CD4-positive, alpha-beta memory T cell (primary cell): ENCODE data around the gene NDFIP1. TPM values are rescaled to one million over a fixed set of nuclear protein-coding genes. Genes with fewer than 3 reads are reported as not detected.
"Not testable (repeated sequence)": the region's sequence is repeated elsewhere in the genome, so short reads cannot be mapped to it uniquely, and the experiment has no call there.

Source experiments
- CTCF ChIA-PET: fragments of 350-600 bp; sonication (Branson Sonifier 250); formaldehyde crosslinking; loops from one replicate; lab custom pipeline; 2021; ENCODE audit warnings: inconsistent platforms; ENCODE audit not compliant: partially characterized antibody; lab: Charles Lee
- POLR2A ChIA-PET: fragments of 350-600 bp; sonication (Branson Sonifier 250); formaldehyde crosslinking; loops from one replicate; lab custom pipeline; 2021; ENCODE audit not compliant: partially characterized antibody; lab: Charles Lee
- DNase-seq, 5 donors: peaks; one replicate each; pipeline versions ENCODE4 v3.0.0 to v3.0.0-alpha.2; 2020 to 2022; ENCODE audit warnings: mixed read lengths in 1 of 5
- H3K27ac ChIP-seq: one replicate; pipeline ENCODE4 v1.7.0; 2013; ENCODE audit warnings: low read depth, low read length
- H3K27me3 ChIP-seq: 2 replicates; pipeline ENCODE4 v1.7.0; 2013; ENCODE audit warnings: mild to moderate bottlenecking, low read length, moderate library complexity; ENCODE audit not compliant: insufficient read depth
- H3K36me3 ChIP-seq: 2 replicates; pipeline ENCODE4 v1.7.0; 2013; ENCODE audit warnings: mild to moderate bottlenecking, low read length, moderate library complexity; ENCODE audit not compliant: insufficient read depth
- H3K4me1 ChIP-seq: 2 replicates; pipeline ENCODE4 v1.7.0; 2013; ENCODE audit warnings: mild to moderate bottlenecking, low read length, moderate library complexity; ENCODE audit not compliant: insufficient read depth
- H3K4me3 ChIP-seq, 2 donors: one replicate each; pipeline ENCODE4 v1.7.0; 2013; ENCODE audit warnings: low read length in 2 of 2, mild to moderate bottlenecking in 1 of 2
- H3K9me3 ChIP-seq, 2 donors: one replicate each; pipeline ENCODE4 v1.7.0; 2013; ENCODE audit warnings: low read length in 2 of 2, control low read depth in 1 of 2; ENCODE audit not compliant: control insufficient read depth in 1 of 2
- H3K27ac Mint-ChIP-seq, 7 donors: one replicate each; pipeline ENCODE4 v1.8.0; 2020 to 2021; ENCODE audit warnings: mixed read lengths in 7 of 7, mild to moderate bottlenecking in 6 of 7, inconsistent platforms in 3 of 7, moderate library complexity in 3 of 7
- H3K27me3 Mint-ChIP-seq, 2 donors: one replicate each; pipeline ENCODE4 v1.8.0; 2020 to 2021; ENCODE audit warnings: mixed read lengths in 2 of 2
- H3K36me3 Mint-ChIP-seq, 2 donors: one replicate each; pipeline ENCODE4 v1.8.0; 2020 to 2021; ENCODE audit warnings: mixed read lengths in 2 of 2, inconsistent platforms in 1 of 2, mild to moderate bottlenecking in 1 of 2
- H3K4me1 Mint-ChIP-seq, 4 donors: one replicate each; pipeline ENCODE4 v1.8.0; 2020 to 2021; ENCODE audit warnings: mixed read lengths in 4 of 4, mild to moderate bottlenecking in 1 of 4
- H3K4me3 Mint-ChIP-seq, 8 donors: one replicate each; pipeline ENCODE4 v1.8.0; 2020 to 2021; ENCODE audit warnings: mixed read lengths in 8 of 8, mild to moderate bottlenecking in 7 of 8, moderate library complexity in 6 of 8, inconsistent platforms in 3 of 8
- H3K9me3 Mint-ChIP-seq, 8 donors: one replicate each; pipeline ENCODE4 v1.8.0; 2020 to 2021; ENCODE audit warnings: mixed read lengths in 8 of 8, mild to moderate bottlenecking in 5 of 8, inconsistent platforms in 3 of 8, moderate library complexity in 1 of 8
- intact Hi-C: fragments of 100-400 bp; cut with micrococcal nuclease; formaldehyde crosslinking; loops from one replicate; pipeline ENCODE4 v1.15.1; 2023
- polyA plus RNA-seq, 2 donors: library from polyadenylated mRNA; unstranded; fragments of 300-500 nt; fragmentation: Illumina TruSeq; gene quantifications; one replicate each; pipeline ENCODE4 v1.2.3, GENCODE V29; 2021
- total RNA-seq, 2 experiments: library from RNA; stranded (reverse); gene quantifications; one replicate each; pipeline ENCODE4 v1.2.3, GENCODE V29; 2021

Gene NDFIP1
- total and polyA plus RNA-seq, 4 experiments from 2014 or later, result 70.0 to 98.3 (median 76.1) TPM

DNA sequence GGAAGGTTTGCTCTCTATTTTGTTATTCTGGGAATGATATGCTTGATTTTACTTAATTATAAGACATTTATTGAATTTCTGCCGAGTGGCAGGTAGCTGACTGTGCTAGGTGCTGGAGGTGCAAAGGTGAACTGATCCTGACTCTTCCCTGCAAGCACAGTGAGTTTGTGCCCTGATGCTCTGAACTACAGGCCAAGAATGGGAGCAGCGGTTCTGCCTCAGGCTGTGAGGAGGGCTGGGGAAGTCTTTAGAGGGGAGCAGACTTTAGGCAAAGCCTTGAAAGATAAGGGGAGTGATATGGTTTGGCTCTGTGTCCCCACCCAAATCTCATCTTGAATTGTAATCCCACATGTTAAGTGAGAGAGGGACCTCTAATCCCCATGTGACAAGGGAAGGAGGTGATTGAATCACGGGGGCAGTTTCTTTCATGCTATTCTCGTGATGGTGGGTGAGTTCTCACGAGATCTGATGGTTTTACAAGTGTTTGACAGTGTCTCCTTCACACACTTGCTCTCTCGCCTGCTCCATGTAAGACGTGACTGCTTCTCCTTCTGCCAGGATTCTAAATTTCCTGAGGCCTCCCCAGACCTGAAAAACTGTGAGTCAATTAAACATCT is 73.1 kb downstream of the NDFIP1 start:
- ChIA-PET CTCF (interaction anchor here (1.3 kb wide), 1 partner anchor 517 kb away, joined by 3 read pairs; no protein-coding TSS in a partner anchor), POLR2A (no interaction called here)

DNA sequence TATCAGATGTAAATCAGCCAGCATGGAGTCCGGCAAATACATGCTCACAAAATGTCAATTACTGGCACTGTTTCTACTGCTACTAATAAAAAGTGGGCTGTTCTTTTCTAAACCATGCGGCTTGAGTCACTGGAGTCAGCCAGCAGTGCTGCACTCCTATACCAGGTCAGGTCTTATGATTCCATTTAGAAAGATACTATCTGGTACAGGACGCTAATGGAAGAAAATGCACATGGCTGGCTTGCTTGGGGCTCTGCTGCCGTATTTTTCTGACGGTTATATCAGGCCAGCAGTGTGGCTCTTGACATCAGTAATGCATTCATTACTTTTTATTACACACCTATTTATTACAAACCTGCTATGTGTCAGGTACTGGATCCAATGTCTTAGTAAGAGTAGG is 74.3 kb downstream of the NDFIP1 start:
- no peaks in the 10 kb centered on the region for H3K36me3 Mint-ChIP-seq
- H3K4me1 Mint-ChIP-seq, result peaks cover 3 to 6% (median 4%) of the 10 kb centered on the region in 4 donors
- H3K27ac ChIP-seq, result no peak overlapping the region
- no peak overlapping the region for H3K4me3 Mint-ChIP-seq
- ChIA-PET POLR2A (interaction anchor here (0.6 kb wide), 1 partner anchor 27 kb away, joined by 3 read pairs; no protein-coding TSS in a partner anchor), CTCF (no interaction called here)
- H3K36me3 ChIP-seq, result no peaks in the 10 kb centered on the region
- intact Hi-C loops, result no loop called here
- no peak for DNase-seq
- H3K9me3 Mint-ChIP-seq, result peaks cover 0 to 1% (median 0%) of the 10 kb centered on the region in 8 donors
- no peaks in the 10 kb centered on the region for H3K27me3 Mint-ChIP-seq
- H3K27ac Mint-ChIP-seq, result no peak overlapping the region
- no peaks in the 10 kb centered on the region for H3K27me3 ChIP-seq
- H3K4me1 ChIP-seq, result no peaks in the 10 kb centered on the region
- no peak overlapping the region for H3K4me3 ChIP-seq
- no peaks in the 10 kb centered on the region for H3K9me3 ChIP-seq

More for the DNA sequence above, 73.1 kb downstream of the NDFIP1 start:
- Mint-ChIP-seq H3K4me1 (peaks cover 0 to 4% (median 0%) of the 10 kb centered on the region in 4 donors), H3K9me3 (peaks cover 0 to 1% (median 0%) of the 10 kb centered on the region in 8 donors), H3K27ac (peak overlapping the region in 1 of 7 donors; percentile 51), H3K27me3 (no peaks in the 10 kb centered on the region), H3K4me3 (no peak overlapping the region), H3K36me3 (no peaks in the 10 kb centered on the region)
- Histone ChIP-seq H3K9me3 (no peaks in the 10 kb centered on the region), H3K4me3 (no peak overlapping the region), H3K36me3 (no peaks in the 10 kb centered on the region), H3K27ac (no peak overlapping the region), H3K4me1 (no peaks in the 10 kb centered on the region), H3K27me3 (no peaks in the 10 kb centered on the region)
- no peak for DNase-seq
- intact Hi-C loops, result no loop called here

DNA sequence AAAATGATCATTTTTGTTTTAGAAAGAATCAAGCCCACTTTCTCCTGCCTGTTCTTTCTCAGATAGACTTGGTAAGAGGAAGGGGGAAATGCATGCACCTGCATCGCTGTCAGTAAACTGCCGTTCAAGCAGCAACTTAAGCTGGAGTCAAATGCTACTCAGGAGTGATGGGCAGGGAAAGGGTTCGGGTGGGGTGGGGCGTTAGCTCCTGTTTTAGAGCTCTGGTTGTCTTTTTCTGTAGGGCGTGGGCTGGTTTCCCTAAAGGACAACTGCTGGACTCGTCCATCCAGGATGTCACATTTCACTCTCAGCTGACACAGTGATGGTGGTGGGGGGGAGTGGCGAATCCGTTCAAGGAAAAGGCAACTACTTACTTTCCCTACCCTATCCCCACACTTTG is 75.0 kb downstream of the NDFIP1 start:
- H3K4me1 ChIP-seq, result no peaks in the 10 kb centered on the region
- H3K36me3 ChIP-seq, result no peaks in the 10 kb centered on the region
- no peaks in the 10 kb centered on the region for H3K9me3 ChIP-seq
- H3K27ac ChIP-seq, result no peak overlapping the region
- H3K4me3 Mint-ChIP-seq, result no peak overlapping the region
- H3K27me3 ChIP-seq, result no peaks in the 10 kb centered on the region
- intact Hi-C loops, result no loop called here
- CTCF ChIA-PET, result no interaction called here
- no peak for DNase-seq
- no peak overlapping the region for H3K4me3 ChIP-seq
- H3K27me3 Mint-ChIP-seq, result no peaks in the 10 kb centered on the region
- H3K27ac Mint-ChIP-seq, result no peak overlapping the region
- H3K4me1 Mint-ChIP-seq, result peaks cover 3 to 7% (median 4%) of the 10 kb centered on the region in 4 donors
- H3K9me3 Mint-ChIP-seq, result peaks cover 0 to 1% (median 0%) of the 10 kb centered on the region in 8 donors
- POLR2A ChIA-PET, result no interaction called here
- no peaks in the 10 kb centered on the region for H3K36me3 Mint-ChIP-seq

DNA sequence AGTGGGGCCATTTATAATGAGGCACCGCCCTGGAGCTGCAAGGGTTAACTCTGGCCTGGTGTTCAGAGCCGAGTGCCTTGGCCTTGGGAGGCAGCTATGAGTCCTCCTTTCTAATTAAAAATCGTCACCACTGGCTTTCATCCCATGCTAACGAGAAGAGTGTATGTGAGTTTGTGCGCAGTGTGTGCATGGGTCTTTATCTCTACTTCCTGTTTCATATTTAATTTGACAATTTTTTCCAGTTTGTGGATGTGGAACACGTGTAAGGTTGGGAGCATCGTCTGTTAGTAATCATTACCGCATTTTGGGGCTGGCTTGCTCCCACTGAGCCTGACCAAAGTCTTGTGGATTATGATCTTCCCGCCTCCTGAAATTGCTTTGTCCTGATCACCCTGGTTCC is 76.4 kb downstream of the NDFIP1 start:
- Mint-ChIP-seq H3K27ac (no peak overlapping the region), H3K27me3 (no peaks in the 10 kb centered on the region), H3K4me1 (peaks cover 3 to 8% (median 6%) of the 10 kb centered on the region in 4 donors), H3K9me3 (peaks cover 0 to 1% (median 0%) of the 10 kb centered on the region in 8 donors), H3K4me3 (no peak overlapping the region), H3K36me3 (no peaks in the 10 kb centered on the region)
- Histone ChIP-seq H3K4me1 (no peaks in the 10 kb centered on the region), H3K4me3 (no peak overlapping the region), H3K27me3 (no peaks in the 10 kb centered on the region), H3K36me3 (no peaks in the 10 kb centered on the region), H3K9me3 (no peaks in the 10 kb centered on the region), H3K27ac (no peak overlapping the region)
- ChIA-PET CTCF (interaction anchor here (1.2 to 1.3 kb wide), 2 partner anchors 9 to 224 kb away, joined by 3 read pairs; no protein-coding TSS in a partner anchor), POLR2A (no interaction called here)
- no peak for DNase-seq
- intact Hi-C loops, result no loop called here

DNA sequence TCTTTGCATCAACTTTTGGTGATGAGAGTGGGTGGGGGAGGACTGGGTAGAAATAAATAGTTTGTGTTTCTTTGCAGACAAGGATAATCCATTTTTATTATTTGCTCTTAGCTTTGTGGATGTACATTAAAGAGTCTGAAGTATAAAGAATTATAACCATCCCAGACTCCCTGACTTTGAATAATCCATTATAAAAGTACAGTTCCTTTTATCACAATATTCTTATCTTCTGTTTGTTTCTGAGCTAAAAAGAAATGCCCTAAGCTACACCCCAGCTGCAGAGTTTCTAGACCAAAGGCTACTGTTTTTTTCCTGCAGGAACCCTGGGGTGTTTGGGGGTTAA is 77.9 kb downstream of the NDFIP1 start:
- H3K4me1 ChIP-seq, result no peaks in the 10 kb centered on the region
- peaks cover 3 to 8% (median 6%) of the 10 kb centered on the region in 4 donors for H3K4me1 Mint-ChIP-seq
- CTCF ChIA-PET, result interaction anchor here (1.0 to 1.3 kb wide), 2 partner anchors 43 to 225 kb away, joined by 3 read pairs; no protein-coding TSS in a partner anchor
- no peak for DNase-seq
- intact Hi-C loops, result no loop called here
- H3K36me3 Mint-ChIP-seq, result no peaks in the 10 kb centered on the region
- H3K4me3 Mint-ChIP-seq, result no peak overlapping the region
- no peak overlapping the region for H3K4me3 ChIP-seq
- H3K9me3 ChIP-seq, result no peaks in the 10 kb centered on the region
- H3K27ac ChIP-seq, result no peak overlapping the region
- no peaks in the 10 kb centered on the region for H3K36me3 ChIP-seq
- POLR2A ChIA-PET, result no interaction called here
- no peak overlapping the region for H3K27ac Mint-ChIP-seq
- peaks cover 0 to 1% (median 0%) of the 10 kb centered on the region in 8 donors for H3K9me3 Mint-ChIP-seq
- H3K27me3 ChIP-seq, result no peaks in the 10 kb centered on the region
- no peaks in the 10 kb centered on the region for H3K27me3 Mint-ChIP-seq

DNA sequence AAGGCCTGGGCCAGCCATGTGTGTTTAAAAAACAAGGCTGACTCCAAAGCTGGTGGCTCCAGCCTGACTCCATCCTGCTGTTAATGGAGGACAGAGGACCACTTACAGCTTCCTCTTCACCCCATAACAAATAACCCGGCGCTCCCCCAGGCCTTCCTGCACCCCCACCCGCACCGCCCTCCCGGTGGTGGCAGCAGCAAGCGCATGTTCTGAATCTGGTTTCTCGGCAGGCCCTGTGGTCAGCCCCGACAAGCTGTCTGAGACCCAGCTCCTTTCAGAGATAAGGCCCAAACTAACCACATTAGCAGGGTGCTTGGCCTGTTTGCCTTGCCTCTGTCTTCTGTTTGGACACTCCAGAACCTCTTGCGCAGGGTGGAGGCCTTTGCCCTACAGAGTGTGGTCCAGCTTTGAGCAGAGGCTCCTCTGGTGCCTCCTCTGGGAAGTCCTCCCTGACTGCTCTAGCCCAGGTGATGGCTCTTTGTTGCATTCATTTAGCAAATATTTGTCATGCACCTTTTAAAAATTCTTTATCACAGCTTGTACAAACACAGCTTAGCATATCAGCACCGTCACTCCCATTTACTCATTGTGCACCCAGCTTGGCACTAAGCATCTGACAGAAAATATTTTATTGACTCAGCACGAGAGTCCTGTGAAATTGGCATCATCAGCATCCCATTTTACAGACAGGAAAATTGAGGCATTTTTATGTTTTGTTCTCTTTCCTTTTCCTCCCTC is 78.4 kb downstream of the NDFIP1 start:
- Histone ChIP-seq H3K9me3 (no peaks in the 10 kb centered on the region), H3K27ac (no peak overlapping the region), H3K4me1 (no peaks in the 10 kb centered on the region), H3K36me3 (no peaks in the 10 kb centered on the region), H3K4me3 (no peak overlapping the region), H3K27me3 (no peaks in the 10 kb centered on the region)
- Mint-ChIP-seq H3K27ac (no peak overlapping the region), H3K9me3 (peaks cover 0 to 1% (median 0%) of the 10 kb centered on the region in 8 donors), H3K4me3 (no peak overlapping the region), H3K36me3 (no peaks in the 10 kb centered on the region), H3K27me3 (no peaks in the 10 kb centered on the region), H3K4me1 (peaks cover 3 to 8% (median 6%) of the 10 kb centered on the region in 4 donors)
- no peak for DNase-seq
- ChIA-PET CTCF (interaction anchor here (0.6 kb wide), 1 partner anchor 43 kb away, joined by 3 read pairs; no protein-coding TSS in a partner anchor), POLR2A (no interaction called here)
- intact Hi-C loops, result no loop called here

DNA sequence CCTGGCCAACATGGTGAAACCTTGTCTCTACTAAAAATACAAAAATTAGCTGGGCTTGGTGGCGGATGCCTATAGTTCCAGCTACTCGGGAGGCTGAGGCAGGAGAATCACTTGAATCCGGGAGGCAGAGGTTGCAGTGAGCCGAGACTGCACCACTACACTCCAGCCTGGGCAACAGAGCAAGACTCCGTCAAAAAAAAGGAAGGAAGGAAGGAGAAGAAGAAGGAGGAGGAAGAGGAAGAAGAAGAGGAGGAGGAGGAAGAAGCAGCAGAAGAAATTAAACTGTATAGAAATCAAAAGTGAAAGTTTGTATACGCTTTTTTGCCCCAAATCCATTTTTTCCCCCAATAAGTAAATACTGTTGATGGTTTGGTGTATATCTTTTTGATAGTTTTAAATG is 80.1 kb downstream of the NDFIP1 start:
- intact Hi-C loops, CTCF ChIA-PET, H3K36me3 ChIP-seq, H3K27ac ChIP-seq, H3K9me3 Mint-ChIP-seq, H3K27ac Mint-ChIP-seq, H3K36me3 Mint-ChIP-seq, H3K4me1 ChIP-seq, H3K27me3 ChIP-seq, DNase-seq, H3K4me3 ChIP-seq, H3K9me3 ChIP-seq, POLR2A ChIA-PET, H3K27me3 Mint-ChIP-seq, H3K4me1 Mint-ChIP-seq: not testable (repeated sequence)
- H3K4me3 Mint-ChIP-seq, result peak overlapping the region in 1 of 8 donors; percentile 63
